ENCODE results near the gene ANKDD1B.
A peak's percentile ranks its signal among the peaks of the same experiment; 100 is the strongest.
"Not testable (repeated sequence)": the region's sequence is repeated elsewhere in the genome, so short reads cannot be mapped to it uniquely, and the experiment has no call there.

The ANKDD1B gene

DNA sequence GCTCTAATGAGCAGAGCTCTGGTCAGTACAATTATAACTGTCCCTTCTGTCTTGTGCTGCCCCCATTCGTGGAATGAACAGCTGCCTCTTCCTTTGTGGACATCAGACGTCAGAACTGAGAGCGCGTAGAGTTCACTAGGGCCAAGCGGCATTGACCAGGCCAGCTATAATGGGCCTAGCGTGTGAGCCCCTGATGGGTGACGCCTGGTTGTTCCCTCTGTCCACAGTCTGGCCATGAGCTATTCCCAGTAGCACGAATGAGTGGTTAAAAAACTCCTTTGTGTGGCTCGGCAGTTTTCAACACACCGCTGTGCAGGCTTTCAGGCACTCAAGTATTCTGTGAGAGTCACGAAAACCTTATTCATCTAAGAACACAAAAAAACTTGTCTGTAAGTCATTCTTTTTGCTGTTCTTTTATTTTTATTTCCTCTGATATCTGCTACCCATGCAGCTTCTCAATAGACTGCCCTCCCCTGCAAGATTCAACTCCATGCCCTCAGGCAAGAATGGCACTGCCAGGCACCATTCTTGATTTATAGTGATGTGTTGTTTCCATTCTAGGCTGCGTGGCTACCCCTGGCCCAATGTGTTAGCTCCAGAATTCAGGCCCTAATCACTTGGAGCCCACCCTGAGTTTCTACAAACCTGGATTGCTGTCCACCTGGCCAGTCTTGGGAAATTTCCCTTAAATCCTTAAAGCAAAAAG lies 52.5 kb downstream of the ANKDD1B start:
- DNase-seq: no peak

DNA sequence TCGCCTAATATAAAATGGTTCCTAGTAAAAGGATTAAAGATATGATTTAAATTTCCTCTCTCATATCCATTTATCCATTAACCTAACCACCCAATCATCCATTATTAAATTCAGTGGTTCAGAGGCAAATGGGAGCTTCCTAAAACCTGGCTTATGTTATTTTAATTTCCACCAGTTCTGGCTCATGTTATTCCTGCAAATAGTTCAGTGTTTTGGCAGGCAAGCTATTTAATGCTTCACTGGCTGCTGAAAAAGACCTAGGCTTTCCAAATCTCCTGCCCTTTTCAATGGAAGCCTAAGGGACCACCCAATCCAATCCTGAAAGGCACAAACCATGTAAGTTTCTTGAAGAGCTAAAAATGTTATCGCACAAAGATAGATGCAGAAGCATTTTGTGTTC lies 53.7 kb downstream of the ANKDD1B start:
- DNase-seq: no peak

DNA sequence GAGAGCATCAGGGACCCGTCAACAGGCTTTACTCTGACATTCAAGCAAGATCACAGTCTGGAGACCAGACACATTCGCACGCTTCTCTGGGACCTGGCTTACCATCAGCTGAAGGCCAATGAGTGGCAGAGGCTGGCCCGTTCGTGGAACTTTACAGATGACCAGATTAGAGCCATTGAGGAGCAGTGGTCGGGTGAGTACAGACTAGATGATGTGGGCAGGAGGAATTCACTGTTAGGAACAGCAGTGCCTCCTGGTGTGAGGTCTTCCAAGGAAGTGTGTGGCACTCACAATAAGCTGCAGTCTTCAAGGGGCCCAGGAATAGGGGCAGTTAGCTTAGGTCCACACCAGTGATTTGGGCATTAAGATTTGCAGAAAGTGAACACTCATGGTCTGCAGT lies 55.5 kb downstream of the ANKDD1B start:
- DNase-seq: no peak

DNA sequence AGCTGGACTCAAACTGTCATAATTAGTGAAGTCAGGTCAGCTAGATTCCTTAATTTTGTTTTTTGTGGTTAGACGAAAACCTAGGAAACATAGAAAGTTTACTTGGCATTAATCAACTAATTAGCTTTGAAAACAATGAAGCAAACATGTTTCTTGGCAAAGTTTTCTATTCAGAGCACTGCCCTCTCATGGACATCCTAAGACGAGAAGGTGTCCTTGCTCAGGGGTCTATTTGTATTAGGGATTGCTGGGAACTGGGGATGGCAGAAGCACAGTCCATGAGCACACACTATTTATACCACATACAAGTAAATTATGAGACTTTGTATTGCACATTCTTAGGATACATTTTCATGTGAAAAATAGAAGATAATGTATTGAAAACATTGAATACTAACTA lies 56.3 kb downstream of the ANKDD1B start:
- DNase-seq: no peak

DNA sequence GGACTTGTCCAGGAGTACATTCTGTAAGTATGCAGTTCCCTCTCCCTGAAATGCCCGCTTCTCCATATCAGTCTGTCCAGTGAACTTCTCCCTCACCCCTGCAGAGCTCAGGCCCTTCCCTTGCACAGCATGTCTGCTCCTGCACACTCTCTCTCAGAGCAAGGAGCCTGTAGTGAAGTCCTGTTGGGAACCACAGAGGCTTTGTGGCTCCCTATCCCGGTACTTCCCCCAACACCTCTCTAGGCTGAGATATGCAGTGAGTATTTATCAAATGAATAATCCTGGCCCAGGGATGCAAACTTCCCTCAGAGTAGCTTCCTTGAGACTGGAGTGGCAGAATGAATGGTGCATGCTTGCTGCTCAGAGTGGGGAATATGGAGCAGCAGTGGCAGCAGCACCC lies 57.2 kb downstream of the ANKDD1B start:
- peak; percentile 21 for DNase-seq

DNA sequence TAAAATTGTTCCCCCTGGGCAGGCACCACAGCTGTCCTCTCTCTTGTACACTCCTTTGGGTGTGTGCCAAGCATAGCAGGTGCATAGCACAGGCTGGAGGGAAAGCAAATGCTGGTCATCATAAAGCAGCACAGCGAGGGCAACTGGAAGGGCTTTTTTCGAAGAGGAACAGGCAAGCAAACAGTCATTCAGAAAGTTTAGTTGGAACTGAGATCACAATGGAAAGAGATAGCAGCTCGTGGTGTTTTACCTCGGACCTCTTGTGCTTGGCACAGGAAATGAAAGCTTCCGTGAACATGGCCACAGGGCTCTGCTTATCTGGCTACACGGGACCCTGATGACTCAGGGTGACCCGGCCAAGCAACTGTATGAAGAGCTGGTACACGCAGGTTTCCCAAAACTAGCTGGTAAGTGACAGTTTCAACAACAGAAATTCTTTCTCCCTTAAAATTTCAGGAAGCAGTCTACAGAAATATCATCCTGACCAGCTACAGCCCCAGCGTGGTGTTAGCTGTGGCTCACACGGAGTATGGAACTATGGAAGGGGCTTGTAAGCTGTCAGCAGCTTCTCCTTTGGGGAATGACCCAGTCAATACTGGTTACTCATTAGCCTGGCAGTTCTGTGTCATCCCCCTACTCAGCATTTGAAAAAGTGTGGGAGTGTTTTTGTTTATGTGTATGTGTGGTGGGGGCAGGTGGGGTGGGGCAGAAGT lies 57.9 kb downstream of the ANKDD1B start:
- peak; percentile 84 for DNase-seq

DNA sequence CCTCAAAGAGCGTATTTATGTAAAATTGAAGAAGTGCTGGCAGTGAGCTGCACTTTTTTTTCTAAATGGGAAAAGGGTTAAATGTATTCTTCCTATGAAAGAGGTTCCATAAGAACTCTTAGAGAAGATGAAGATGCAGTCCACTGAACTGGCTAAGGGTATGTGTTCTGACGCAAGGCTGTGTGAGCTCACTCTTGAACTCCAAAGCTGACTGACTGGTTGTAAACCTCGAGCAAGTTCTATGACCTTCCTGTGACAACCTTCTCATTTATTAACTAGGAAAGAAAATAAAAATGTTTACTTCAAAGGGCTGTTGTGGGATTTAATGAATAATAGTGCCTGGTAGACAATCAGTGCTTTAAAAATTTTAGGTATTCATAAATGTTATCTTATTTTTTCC lies 59.3 kb downstream of the ANKDD1B start:
- DNase-seq: peak; percentile 12

DNA sequence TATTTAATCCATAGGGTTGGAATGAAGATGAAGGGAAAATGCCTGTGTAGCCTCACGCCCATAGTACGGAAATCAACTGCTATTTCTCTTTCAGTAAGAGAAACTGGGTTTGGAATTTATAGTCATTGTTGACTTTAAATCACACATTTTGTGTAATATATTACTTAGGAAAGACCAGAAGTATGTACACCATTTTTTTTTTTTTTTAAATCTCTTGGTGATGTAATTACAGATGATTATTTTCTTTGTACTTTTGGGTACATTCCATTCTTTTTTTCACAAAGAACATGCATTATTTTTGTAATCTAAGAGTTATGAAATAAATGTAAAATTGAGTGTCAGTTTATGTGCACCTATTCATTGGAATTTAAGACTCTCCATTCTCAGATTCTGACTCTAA lies 60.3 kb downstream of the ANKDD1B start:
- no peak for DNase-seq

DNA sequence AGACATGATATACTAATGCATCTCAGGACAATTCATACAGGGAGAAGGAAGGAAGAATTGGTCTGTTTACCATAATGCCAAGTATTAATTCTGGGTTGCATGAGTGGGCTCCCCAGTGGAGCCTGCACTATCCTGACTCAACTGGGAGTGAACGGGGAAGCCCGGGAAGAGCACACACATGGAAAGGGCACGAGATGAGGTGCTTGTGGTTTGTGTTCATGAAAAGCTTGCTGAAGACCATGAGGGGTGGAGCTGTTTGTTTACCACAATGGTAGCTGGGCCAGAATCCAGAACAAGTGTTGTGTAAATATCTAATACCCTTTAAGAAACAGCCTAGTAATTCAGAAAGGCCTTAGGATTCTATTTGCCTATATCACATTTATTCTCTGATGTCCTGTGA lies 61.4 kb downstream of the ANKDD1B start:
- DNase-seq: no peak

DNA sequence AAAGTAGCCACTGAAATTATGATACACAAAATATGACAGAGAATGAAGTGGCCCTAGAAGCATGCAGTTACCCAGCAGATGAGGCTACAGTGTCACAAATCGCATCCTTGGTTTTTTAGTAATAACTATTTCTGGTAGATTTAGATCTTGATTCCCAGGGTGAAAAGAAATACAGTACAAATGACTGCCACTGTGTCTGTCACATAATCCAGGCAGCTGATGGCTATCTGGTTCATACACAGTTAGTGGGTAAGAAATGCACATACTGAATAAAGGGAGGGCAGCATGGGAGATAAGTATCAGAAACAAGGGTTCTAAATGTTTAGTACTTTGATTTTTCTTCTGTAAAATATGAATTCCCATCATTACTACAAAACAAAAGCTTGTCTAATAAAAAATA lies 64.5 kb downstream of the ANKDD1B start:
- DNase-seq: no peak

DNA sequence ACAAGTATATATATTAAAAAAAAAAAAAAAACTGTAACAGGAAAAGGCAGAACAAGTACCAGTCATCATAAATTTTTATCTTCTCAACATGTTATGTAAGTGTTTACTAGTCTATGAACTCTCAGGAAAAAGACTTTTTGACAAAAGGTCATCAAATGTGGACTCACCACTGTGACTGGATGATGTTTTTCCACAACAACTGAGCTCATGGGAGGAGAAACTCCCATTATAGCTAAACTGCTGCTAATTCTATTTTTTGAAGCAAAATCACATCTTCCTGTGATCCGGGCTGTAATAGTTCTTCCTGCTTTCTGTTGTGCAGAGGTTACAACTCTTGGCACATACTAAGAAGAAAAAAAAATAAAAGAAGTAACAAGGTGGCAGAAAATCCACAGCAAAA lies 66.4 kb downstream of the ANKDD1B start:
- DNase-seq: peak; percentile 16

DNA sequence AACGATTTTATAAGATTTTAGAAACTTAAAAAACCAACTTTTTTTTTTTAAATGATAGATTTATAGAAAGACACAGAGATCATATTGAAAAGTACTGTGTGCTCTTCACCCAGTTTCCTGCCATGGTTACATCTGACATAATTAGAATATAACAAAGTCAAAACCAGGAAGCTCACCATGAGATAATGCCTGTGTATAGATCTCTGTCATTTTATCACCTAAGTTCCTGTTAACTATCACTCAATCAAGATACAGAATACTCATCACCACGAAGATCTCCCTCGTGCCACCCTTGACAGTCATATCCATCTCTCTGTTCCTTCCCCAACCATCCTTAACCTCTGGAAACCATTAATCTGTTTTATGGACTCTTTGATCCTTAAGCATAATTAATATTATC lies 66.9 kb downstream of the ANKDD1B start:
- peak; percentile 21 for DNase-seq

DNA sequence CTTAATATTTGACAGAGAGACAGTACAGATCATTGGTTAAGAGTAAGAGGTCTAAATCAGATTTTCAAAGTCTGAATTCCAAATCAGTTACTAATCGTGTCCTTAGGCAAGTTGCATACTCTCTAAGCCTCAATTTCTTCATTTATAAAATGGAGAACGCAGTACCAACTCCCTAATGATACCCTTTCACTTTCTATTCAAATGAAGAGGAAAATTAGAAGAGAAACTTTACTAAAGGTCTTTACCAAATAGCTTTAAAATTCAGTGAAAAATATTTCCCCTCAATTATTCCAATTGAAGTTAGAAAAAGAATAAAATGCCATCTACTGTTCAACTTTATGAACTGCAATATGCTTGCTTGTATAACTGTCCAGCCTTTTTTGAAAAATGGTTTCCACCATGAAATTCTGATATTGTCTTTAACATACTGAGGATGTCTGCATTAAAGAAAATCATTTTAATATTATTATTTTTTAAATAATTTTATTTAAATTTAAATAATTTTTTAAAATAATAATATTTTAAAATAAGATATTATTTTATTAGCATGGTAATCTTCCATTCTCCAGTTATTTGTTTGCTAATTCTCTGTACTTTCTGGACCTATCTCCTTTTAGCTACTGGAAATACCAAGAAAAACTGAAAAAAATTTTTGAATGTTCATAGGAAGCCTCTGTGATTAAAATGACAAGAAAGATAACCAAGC lies 70.0 kb downstream of the ANKDD1B start:
- DNase-seq: peak; percentile 79

DNA sequence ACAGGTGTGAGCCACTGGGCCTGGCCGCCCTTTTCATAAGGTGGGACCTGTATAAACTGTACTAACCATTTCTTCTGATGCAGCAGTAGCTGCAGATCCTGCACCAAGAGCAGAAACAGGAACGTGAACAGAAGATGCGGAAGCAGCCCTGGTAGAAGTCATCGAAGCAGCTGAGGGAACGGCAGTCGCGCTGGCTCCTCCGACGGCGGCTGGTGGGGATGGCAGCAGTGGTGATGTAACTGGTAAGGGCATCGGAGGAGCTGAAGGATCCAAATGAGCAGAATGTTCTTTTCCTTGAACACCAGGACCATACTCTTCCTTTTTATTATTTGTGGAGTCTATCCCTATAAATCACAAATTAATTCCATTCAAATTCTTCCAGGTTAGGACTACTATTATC lies 73.9 kb downstream of the ANKDD1B start:
- DNase-seq: no peak

DNA sequence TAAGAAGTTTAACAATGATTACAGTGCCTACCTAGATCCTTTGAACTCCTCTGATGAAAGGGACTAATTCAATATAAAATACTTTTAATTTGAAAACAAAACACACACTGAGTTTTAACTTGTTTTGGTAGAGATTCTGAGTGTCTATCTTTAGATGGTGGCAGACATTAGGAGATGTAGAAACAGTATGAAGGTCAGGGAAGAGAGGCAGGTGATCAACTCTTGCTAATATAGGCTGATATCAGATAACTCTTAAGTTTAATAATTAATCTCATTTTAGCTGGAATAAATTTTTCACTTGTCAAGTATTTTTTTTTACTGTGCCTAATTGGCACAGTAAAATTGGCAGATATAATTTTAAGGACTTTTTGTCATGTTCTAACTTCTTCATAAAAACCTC lies 75.2 kb downstream of the ANKDD1B start:
- no peak for DNase-seq

DNA sequence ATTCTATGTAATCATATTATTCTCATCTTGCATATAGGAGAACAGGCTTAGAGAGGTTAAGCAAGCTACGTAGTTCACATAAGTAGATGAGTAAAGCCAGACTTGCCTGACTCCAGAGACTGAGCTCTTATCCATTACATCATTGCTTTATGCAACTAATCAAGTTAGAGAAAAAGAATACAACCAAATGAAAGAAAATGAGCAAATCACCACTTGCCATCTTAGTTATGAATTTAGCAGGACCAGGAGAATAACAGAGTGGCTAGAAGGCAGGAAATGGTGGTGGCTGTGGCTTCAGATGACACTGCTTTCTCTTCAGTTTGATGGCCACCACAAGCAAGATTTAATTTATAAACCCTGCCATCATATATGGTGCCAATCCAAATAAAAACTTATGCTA lies 79.4 kb downstream of the ANKDD1B start:
- no peak for DNase-seq

DNA sequence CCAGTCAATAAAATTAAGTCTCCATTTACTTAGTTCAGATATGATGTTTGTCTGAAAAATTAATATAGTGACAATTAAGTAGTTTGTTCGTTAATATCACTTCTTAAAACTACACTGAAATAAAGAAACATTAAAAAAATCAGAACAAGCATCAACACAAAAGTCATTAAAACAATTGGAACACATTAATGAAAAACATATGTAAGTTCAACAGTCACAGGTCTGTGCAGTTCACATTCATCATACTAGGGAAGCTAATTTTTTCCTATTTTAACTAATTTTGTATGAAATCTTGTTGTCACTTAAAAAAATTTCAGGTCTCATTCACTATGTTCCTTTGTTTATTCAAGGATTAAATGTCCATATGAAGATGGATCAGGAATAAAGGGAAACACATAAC lies 83.5 kb downstream of the ANKDD1B start:
- no peak for DNase-seq

DNA sequence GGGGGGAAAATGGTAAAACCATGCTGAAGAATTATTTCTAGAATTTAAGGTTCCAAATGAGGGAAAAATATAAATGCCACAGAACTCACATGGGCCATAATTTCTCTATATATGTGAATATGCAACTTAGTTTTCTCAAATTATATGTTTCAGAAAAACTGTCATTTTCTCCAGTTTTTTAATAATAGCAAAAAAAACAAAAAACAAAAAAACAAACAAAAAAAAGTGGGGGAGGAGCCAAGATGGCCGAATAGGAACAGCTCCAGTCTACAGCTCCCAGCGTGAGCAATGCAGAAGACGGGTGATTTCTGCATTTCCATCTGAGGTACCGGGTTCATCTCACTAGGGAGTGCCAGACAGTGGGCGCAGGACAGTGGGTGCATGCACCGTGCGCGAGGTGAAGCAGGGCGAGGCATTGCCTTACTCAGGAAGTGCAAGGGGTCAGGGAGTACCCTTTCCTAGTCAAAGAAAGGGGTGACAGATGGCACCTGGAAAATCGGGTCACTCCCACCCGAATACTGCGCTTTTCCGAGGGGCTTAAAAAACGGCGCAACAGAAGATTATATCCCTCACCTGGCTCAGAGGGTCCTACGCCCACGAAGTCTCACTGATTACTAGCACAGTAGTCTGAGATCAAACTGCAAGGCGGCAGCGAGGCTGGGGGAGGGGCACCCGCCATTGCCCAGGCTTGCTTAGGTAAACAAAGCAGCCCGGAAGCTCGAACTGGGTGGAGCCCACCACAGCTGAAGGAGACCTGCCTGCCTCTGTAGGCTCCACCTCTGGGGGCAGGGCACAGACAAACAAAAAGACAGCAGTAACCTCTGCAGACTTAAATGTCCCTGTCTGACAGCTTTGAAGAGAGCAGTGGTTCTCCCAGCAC lies 84.5 kb downstream of the ANKDD1B start:
- not testable (repeated sequence) for DNase-seq

DNA sequence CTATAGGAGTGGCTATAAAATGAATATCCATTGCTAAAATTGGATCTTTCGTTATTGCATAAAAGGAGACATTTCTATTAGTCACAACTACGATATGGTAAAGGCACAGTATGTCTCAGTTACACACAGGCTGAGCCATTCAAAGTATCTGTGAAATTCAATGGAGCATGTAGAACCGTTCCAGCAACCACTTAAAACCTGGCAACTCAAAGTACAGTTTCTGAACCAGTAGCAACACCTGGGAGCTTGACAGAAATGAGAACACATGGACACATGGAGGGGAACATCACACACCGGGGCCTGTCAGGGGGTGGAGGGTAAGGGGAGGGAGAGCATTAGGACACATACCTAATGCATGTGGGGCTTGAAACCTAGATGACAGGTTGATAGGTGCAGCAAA lies 90.6 kb downstream of the ANKDD1B start:
- DNase-seq: peak; percentile 26

DNA sequence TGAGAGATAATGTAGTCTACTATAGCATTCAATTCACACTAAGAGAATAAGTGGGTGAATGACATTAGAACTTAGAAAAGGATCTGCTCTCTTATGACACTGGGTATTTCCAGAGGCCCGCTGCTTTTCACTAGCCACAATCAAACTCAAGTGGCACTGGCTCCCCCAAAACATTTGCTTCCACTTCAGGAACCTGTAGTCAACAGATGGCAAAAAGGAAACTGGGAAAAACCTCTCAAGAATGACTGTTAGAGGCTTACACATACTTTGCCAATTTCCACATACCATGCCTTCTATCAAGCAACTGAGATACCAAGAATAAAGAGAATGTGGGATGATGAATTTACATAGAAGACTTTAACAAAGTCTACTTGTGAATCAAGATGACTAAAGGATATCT lies 94.8 kb downstream of the ANKDD1B start:
- peak; percentile 16 for DNase-seq

DNA sequence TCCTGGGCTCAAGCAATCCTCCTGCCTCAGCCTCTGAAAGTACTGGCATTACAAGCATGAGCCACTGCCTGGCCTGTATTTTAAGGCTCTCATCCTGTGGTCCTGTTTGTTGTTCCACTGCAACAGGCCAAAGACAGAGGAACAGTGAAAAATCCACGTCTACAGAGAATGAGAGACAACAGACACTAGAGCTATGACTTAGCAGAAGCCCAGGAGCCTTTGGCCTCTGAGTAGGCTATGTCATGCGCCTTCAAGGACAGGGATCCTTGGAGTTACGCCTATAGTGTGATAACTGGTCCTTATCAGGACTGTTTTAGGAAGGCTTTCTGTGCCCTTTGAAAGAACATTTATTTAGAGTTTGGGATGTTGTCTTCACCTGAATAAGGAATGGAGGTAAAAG lies 95.5 kb downstream of the ANKDD1B start:
- DNase-seq: no peak

DNA sequence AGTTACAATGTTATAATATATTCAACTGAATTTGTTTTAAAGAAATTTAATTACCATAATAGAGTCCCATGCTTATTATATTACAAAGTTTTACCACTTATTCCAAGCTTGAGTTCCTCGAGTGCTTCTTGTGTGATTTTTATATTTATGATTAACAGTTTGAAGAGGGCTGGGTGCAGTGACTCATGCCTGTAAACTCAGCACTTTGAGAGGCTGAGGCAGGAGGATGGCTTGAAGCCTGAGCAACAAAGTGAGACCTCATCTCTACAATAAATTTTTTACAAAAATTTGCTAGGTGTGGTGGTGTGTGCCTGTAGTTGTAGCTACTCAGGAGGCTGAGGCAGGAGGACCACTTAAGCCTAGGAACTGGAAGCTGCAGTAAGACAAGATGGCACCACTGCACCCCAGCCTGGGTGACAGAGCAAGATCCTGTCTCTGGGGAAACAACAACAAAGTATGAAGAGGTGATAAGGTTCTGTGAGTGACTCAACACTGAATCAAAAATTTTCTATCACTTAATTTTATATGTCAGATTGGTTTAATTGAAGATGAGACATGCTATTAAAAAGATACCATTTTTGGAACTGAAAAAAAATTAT lies 96.8 kb downstream of the ANKDD1B start:
- DNase-seq: no peak

DNA sequence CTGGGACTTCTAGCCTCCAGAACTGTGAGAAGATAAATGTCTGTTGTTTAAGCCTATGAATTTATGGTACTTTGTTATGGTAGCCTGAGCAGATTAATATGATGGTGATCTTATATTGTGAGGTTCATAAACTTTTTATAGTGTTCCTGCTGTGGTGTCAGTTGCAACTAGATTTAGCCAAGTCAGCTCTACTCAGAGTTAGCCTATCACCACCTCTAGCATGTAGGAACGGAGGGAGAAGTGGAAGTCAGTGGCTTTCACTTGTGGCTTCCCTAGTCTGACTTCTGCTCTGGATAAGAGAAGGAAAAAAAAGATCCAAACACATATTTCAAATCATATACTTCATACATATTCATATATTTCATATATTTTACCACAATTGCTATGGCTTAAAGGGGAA lies 99.4 kb downstream of the ANKDD1B start:
- peak; percentile 69 for DNase-seq
